ENCODE data around the gene AKAP13.
"Not testable (repeated sequence)": the region's sequence is repeated elsewhere in the genome, so short reads cannot be mapped to it uniquely, and the experiment has no call there.

GRCh38 chr15:85484923-85485322, 104.5 kb downstream of the AKAP13 start:
- not testable (repeated sequence) for TF ChIP-seq SPI1, POLR2A, POLR2AphosphoS5, TAF1 (IDR thresholded peaks at IDR 0.05; ENCODE audit: low read depth, low read length)

Data from GM12891 (cell line).